Liver (tissue), 3 donors: ENCODE results near the gene FARS2.

Source experiments
- CTCF ChIP-seq: fragments of 150-350 bp; IDR thresholded peaks from 2 replicates; pipeline ENCODE4 v1.5.1; 2017; ENCODE audit warnings: improper control_type of control experiment, low read depth, low read length; ENCODE audit not compliant: missing input control
- EGR1 ChIP-seq, 2 donors: IDR thresholded peaks; 2 replicates each; pipeline ENCODE4 v1.6.1; 2016 to 2018; ENCODE audit warnings: antibody characterized with exemption in 2 of 2, low read depth in 2 of 2
- FOXA1 ChIP-seq: IDR thresholded peaks from 2 replicates; pipeline ENCODE4 v1.6.1; 2016; ENCODE audit warnings: antibody characterized with exemption
- GABPA ChIP-seq, 2 donors: IDR thresholded peaks in 1 of 2; conservative IDR thresholded peaks in 1 of 2; 2 replicates each; pipeline ENCODE4 v1.6.1; 2016; ENCODE audit warnings: antibody characterized with exemption in 2 of 2, mild to moderate bottlenecking in 1 of 2, moderate library complexity in 1 of 2
- HNF4G ChIP-seq: IDR thresholded peaks from 2 replicates; pipeline ENCODE4 v1.6.1; 2016; ENCODE audit warnings: antibody characterized with exemption
- JUND ChIP-seq, 2 donors: IDR thresholded peaks; 2 replicates each; pipeline ENCODE4 v1.6.1; 2016; ENCODE audit warnings: antibody characterized with exemption in 2 of 2
- MAX ChIP-seq: IDR thresholded peaks from 2 replicates; pipeline ENCODE4 v1.6.1; 2016; ENCODE audit warnings: antibody characterized with exemption
- RAD21 ChIP-seq, 2 donors: IDR thresholded peaks; 2 replicates each; pipeline ENCODE4 v1.6.1; 2016; ENCODE audit warnings: antibody characterized with exemption in 2 of 2, mild to moderate bottlenecking in 2 of 2
- REST ChIP-seq: IDR thresholded peaks from 2 replicates; pipeline ENCODE4 v1.6.1; 2016; ENCODE audit warnings: antibody characterized with exemption, mild to moderate bottlenecking
- SP1 ChIP-seq: IDR thresholded peaks from 2 replicates; pipeline ENCODE4 v1.6.1; 2018; ENCODE audit warnings: antibody characterized with exemption, mild to moderate bottlenecking
- ZBTB33 ChIP-seq: IDR thresholded peaks from 2 replicates; pipeline ENCODE4 v1.6.1; 2016; ENCODE audit warnings: antibody characterized with exemption
- donor health status: healthy.
- donor health status: healthy.

- TF ChIP-seq CTCF (no peak), ZBTB33 (no peak), FOXA1 (no peak), MAX (no peak), SP1 (no peak), REST (no peak), RAD21 (IDR thresholded peaks at IDR 0.05) (no peak), EGR1 (IDR thresholded peaks at IDR 0.05; ENCODE audit: low read depth in 2 of 2) (no peak), HNF4G (no peak), JUND (IDR thresholded peaks at IDR 0.05) (no peak), GABPA (IDR thresholded peaks at IDR 0.05 in 1 of 2, conservative IDR thresholded peaks at IDR 0.05 in 1 of 2) (no peak)
Observed at GRCh38 chr6:5241252-5241651, 20.1 kb upstream of the FARS2 start.
